22Rv1 (cell line): ENCODE data around the gene ENOX2.

Source experiments
- H3K27ac ChIP-seq: fragments of 450-650 bp; 2 replicates; pipeline ENCODE4 v1.5.1; 2017
- ZFX ChIP-seq: fragments of 450-650 bp; IDR thresholded peaks from 2 replicates; pipeline ENCODE4 v1.6.1; 2017; ENCODE audit warnings: antibody characterized with exemption, borderline replicate concordance
- TF ChIP-seq, protein P1 (sequence below): fragments of 450-650 bp; IDR thresholded peaks from 2 replicates; pipeline ENCODE4 v1.5.1; 2017; ENCODE audit warnings: mild to moderate bottlenecking

Gene ENOX2

DNA sequence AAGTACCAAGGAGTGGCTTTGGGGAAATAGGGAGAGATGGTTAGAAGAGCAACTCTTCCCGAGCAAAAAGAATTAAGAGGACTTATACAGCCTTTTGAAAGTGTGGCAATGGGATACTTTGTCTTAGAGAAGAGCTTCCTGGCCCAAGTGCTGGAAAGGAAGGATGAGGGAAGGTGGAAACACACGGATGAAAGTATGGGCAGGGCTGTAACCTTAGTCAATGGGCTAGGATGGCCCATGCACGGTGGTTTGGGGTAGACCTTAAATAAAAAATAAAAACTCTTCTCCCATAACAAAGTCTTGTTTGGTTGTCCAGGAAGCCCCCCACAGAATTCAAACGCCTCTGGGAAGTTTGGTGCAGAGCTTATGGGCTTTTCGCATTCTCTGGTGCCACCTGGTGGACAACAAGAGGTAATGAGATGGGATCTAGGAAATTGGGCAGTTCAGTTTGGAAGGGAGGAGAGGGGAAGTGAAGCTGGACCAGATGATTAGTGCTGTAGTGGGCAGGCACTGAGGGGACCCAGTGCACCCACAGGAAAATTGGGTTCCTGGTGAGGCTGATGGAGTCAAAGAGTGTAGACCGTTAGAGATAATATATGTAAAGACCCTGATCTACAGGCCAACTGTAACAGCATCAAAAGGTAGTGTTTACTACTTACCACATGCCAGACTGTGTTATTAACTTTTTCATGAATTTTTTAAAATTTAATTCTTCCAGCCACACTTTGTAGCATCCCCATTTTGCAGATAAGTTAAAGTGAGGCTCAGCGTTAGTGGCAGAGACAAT, 13.8 kb upstream of the ENOX2 start:
- no peak for TF ChIP-seq ZFX
- TF ChIP-seq, protein P1, sequence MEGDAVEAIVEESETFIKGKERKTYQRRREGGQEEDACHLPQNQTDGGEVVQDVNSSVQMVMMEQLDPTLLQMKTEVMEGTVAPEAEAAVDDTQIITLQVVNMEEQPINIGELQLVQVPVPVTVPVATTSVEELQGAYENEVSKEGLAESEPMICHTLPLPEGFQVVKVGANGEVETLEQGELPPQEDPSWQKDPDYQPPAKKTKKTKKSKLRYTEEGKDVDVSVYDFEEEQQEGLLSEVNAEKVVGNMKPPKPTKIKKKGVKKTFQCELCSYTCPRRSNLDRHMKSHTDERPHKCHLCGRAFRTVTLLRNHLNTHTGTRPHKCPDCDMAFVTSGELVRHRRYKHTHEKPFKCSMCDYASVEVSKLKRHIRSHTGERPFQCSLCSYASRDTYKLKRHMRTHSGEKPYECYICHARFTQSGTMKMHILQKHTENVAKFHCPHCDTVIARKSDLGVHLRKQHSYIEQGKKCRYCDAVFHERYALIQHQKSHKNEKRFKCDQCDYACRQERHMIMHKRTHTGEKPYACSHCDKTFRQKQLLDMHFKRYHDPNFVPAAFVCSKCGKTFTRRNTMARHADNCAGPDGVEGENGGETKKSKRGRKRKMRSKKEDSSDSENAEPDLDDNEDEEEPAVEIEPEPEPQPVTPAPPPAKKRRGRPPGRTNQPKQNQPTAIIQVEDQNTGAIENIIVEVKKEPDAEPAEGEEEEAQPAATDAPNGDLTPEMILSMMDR: peak; percentile 60
- H3K27ac ChIP-seq: no peak overlapping the region

DNA sequence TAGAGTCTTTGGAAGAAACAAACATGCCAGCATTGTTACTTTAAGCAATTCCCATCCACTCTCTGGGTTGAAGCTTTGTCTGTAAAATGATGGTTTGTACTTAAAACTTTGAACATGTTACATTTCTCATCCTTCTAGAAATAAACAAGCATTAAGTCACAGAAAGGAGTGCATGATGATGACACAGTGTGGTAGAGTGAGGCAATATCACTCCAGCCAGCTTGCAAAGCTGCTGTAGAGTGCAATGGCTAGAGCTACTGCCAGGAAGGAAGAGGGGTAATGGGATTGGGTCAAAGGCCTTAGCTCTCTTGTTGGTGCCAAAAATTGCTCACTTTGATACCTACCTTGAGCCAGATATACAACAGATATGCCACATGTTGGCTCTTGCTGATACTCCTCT, 12.3 kb upstream of the ENOX2 start:
- no peak for TF ChIP-seq ZFX
- TF ChIP-seq, protein P1: no peak

DNA sequence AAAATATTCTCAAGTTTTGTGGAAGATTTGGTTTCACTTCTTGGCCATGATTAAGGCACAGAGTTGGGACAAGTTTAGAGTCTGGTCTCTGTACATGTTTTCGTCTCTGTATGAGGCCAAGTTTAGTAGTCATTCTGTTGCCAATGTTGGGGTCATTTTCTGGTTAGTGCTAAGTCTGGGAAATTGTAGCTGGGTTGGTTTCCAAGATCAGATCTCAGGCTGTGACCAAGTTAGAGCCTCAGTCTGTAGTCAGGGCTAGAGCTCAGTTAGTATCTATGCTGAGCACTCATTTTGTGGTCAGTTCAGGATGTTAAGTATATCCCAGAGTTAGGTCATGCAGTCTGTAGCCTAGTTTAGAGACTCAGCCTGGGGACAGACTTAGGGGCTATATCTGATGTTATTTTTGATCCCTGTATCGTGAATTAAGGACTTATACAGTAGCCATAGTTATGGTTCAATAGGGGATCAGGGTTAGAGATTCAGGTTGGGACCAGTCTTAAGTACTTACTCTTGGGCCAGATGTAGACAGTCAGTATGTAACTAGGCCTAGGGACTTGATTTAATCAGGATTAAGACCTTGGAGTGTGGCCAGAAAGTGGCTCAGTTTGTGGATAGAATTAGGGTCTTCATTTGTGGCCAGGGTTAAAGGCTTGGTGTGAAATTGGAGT, 6.6 kb upstream of the ENOX2 start:
- no peak for TF ChIP-seq ZFX
- TF ChIP-seq, protein P1: no peak
- H3K27ac ChIP-seq: no peak overlapping the region

More for the DNA sequence above, 12.3 kb upstream of the ENOX2 start:
- no peak overlapping the region for H3K27ac ChIP-seq

DNA sequence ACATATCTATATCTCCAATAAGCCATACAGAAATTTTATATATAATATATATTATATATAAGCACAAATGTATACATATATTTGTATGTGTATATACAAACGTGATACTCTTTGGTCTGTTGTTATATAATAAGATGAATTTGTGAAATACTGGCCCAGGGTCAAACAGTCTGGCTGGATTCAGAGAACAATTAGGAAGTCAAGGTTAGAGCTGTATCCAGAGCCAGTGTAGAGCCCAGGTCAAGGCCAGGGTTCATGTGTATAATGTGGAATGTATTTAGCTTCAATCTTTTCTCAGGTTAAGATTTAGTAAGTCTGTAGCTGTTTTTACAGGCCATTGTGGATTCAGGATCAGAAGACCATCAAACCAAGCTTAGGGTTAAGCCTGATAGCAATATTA, 3.8 kb upstream of the ENOX2 start:
- H3K27ac ChIP-seq: no peak overlapping the region
- TF ChIP-seq, protein P1: no peak
- no peak for TF ChIP-seq ZFX

DNA sequence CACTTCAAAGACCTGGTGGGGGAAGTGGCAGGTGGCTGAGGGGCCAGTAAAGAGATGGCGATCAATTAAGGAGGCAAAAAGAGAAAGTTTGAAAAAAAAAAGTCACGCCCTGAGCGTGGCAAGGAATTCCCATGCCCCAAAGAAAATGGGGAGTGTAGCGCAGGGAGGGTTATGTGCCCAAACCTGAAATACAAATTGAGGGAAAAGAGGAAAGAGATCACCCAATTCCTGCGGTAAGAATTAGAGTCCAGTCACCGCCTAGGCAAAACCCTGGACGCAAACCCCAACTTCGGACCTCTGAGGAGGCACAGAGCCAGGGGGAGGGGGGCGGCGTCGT, 595 bp downstream of the ENOX2 start:
- peak overlapping the region; percentile 62 for H3K27ac ChIP-seq
- TF ChIP-seq ZFX: no peak
- TF ChIP-seq, protein P1: no peak

DNA sequence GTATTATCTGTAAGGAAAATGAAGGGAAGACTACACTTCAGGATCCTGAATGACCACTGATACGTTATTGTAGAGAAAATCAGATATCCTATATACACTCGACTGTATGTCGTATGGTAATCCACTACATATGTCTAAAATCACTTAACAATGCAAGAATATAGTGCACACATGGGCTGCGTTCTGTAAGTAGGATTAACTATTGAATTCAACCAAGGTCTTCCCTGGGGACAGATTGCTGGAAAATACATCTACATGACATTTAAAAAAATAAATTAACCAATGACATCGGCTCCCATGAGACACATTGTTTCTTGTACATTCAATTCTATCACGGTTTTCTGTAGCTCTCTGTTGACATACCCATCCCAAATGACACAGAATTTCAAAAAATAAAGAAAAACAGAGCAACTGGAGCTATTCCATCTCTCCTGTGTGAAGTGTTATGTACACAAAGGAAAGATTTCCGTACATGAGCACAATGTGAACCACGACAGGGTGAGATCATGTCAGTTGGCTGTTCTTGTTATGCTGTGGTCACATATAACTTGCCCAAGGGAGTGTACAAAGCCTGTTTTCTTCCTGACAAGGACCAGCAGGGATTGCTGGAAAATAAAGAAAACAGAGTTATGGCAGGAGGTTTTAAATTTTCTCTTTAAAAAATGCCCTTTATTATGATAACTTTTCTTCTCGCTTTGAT, 6.1 kb downstream of the ENOX2 start:
- TF ChIP-seq ZFX: no peak
- TF ChIP-seq, protein P1: no peak

DNA sequence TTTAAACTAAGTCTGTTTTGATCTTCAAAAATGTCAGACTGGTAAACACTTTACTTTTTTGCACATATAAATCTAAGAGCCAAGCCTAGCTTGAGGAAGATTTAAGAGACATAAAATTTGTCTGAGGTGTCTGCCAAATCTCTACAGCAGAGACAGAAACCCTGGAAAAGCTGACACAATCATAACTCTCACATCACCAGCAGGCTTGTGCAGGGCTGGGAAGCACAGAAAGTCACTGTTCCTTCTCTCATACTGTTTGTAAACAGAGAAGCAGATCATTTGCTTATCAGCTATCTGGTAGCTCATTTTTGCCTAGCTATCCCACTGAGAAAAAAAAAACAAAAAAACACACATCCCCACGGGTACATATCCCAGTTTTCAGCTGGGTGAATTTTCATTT, 7.0 kb downstream of the ENOX2 start:
- TF ChIP-seq ZFX: no peak
- TF ChIP-seq, protein P1: no peak
- no peak overlapping the region for H3K27ac ChIP-seq

More for the DNA sequence above, 6.1 kb downstream of the ENOX2 start:
- H3K27ac ChIP-seq: no peak overlapping the region
